ENCODE data around the gene VPS37B. TPM values are rescaled to one million over a fixed set of nuclear protein-coding genes. Genes with fewer than 3 reads are reported as not detected.

The VPS37B gene
- total and polyA plus RNA-seq, 2 donors (not counting 3 experiments of a cell fraction or from before 2014, with no cell fraction given): 39.5 to 45.9 TPM

- no peak overlapping the region for H3K4me3 ChIP-seq (replicated peaks in 1 of 3; ENCODE audit: insufficient read depth in 1 of 3, low read depth in 1 of 3, low read length in 3 of 3)
- H3K36me3 ChIP-seq (ENCODE audit: control insufficient read depth in 2 of 2, extremely low read depth in 1 of 2, insufficient read depth in 2 of 2, low read length in 2 of 2): peaks cover 2 to 12% of the 10 kb centered on the region in 2 experiments
- H3K9me3 ChIP-seq (replicated peaks; ENCODE audit: control insufficient read depth, insufficient read depth, low read length): no peaks in the 10 kb centered on the region
- H3K27ac ChIP-seq (ENCODE audit: insufficient read depth, low read depth, low read length): no peak overlapping the region
- ChIA-PET POLR2A (no interaction called here), CTCF (interaction anchor here (0.6 to 1.5 kb wide), 7 partner anchors 10 to 113 kb away, joined by 3 to 6 read pairs (median 3); no protein-coding TSS in a partner anchor)
- FAIRE-seq: no peak
- H2AFZ ChIP-seq (ENCODE audit: low read depth, low read length): no peak overlapping the region
- TF ChIP-seq EZH2 (IDR thresholded peaks at IDR 0.05; ENCODE audit: borderline replicate concordance, low read depth, low read length, severe bottlenecking): no peak
- TF ChIP-seq FOS (IDR thresholded peaks at IDR 0.05; ENCODE audit: borderline replicate concordance, insufficient read depth, low read length): no peak
- TF ChIP-seq GATA2 (IDR thresholded peaks at IDR 0.05; ENCODE audit: insufficient read depth, insufficient read length, low read depth, low read length): no peak
- TF ChIP-seq JUN (IDR thresholded peaks at IDR 0.05; ENCODE audit: borderline replicate concordance, insufficient read depth, insufficient read length, low read depth): no peak
- TF ChIP-seq CTCF (IDR thresholded peaks at IDR 0.05; ENCODE audit: extremely low read depth in 1 of 2, insufficient read depth in 1 of 2, low read depth in 1 of 2, low read length in 2 of 2): no peak
- TF ChIP-seq POLR2A (IDR thresholded peaks at IDR 0.05; ENCODE audit: low read depth, low read length): no peak
- TF ChIP-seq, protein P1, sequence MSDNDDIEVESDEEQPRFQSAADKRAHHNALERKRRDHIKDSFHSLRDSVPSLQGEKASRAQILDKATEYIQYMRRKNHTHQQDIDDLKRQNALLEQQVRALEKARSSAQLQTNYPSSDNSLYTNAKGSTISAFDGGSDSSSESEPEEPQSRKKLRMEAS (IDR thresholded peaks at IDR 0.05; ENCODE audit: insufficient read depth, insufficient read length): no peak
- no peak for TF ChIP-seq MYC (IDR thresholded peaks at IDR 0.05; ENCODE audit: low read depth, low read length)
- TF ChIP-seq POLR2AphosphoS5 (IDR thresholded peaks at IDR 0.05; ENCODE audit: insufficient read depth, low read depth, low read length): no peak
- H3K9ac ChIP-seq (replicated peaks; ENCODE audit: extremely low read depth, insufficient read depth, low read length): no peak overlapping the region
- H3K4me2 ChIP-seq (ENCODE audit: insufficient read depth, low read length): no peak overlapping the region
- DNase-seq (ENCODE audit: low read depth, low spot score): no peak
- H3K79me2 ChIP-seq (ENCODE audit: control insufficient read depth, insufficient read depth, low read length): peaks cover 88% of the 10 kb centered on the region
- no TSS peak for BruUV-seq (replicated peaks)
- no peaks in the 10 kb centered on the region for H3K9me1 ChIP-seq (replicated peaks; ENCODE audit: control insufficient read depth, extremely low read depth, insufficient read depth, low read length)
- H3K27me3 ChIP-seq (ENCODE audit: control insufficient read depth in 2 of 2, insufficient read depth in 2 of 2, low read length in 2 of 2): no peaks in the 10 kb centered on the region
- dilution Hi-C loops (cut with MboI; ENCODE audit: extremely low pct_ligation_motif_present, low sequenced_read_pairs): no loop called here
- peaks cover 3% of the 10 kb centered on the region for H4K20me1 ChIP-seq (replicated peaks; ENCODE audit: control insufficient read depth, extremely low read depth, insufficient read depth, low read length)
- H3K4me1 ChIP-seq (ENCODE audit: control insufficient read depth, extremely low read depth, insufficient read depth, low read length): peaks cover 41% of the 10 kb centered on the region
- intact Hi-C loops (cut with micrococcal nuclease): loop anchor here (1.0 kb wide), 1 partner anchor 12 kb away; no protein-coding TSS in a partner anchor
Observed at GRCh38 chr12:122839907-122840554, 55.9 kb downstream of the VPS37B start.
